ENCODE measurements around the gene LPP. TPM values are rescaled to one million over a fixed set of nuclear protein-coding genes. Genes with fewer than 3 reads are reported as not detected.

LPP gene
- total and polyA plus RNA-seq, 2 of the 13 experiments (the other 11 are each of a cell fraction or from before 2014, with no cell fraction given) = 19.2 to 29.9 TPM

DNA sequence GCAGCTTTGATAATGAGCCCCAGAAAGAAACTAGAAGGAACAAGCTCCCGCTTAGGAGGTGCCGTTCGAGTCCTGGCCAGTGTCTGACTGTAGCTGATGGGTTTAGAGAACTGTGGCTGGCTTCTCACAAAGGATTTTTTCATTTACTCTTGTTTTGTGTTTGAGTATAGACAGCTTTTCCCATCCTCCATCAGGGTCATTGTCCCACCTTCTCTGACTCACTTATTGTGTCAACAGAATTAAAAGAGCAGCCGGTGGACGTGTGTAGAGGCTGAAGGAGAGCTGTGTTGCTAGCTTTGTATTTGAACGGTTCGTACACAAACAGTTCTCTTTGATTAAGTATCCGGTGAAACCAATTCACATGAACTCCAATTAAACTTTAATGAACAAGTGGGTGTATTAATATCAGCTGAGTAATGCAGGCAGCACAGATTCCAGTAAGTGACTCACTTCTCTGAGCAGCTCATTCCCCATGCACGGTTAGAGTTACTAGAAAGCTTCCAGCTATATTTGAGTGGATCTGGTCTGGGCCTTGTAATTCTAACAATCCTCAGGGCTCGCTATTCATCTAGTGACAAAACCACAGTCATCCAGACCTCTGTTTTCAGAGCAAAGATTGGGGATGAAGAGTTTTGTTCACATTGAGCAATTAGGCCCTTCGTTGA lies 141.0 kb downstream of the LPP start (continued):
- TF ChIP-seq ZNF34 (CRISPR knock-in tag; IDR thresholded peaks at IDR 0.05; ENCODE audit: borderline replicate concordance) (no peak), CC2D1A (CRISPR knock-in tag; IDR thresholded peaks at IDR 0.05) (no peak), ZNF292 (CRISPR knock-in tag; IDR thresholded peaks at IDR 0.05; ENCODE audit: borderline replicate concordance, low read depth) (peak; percentile 94), MYC (CRISPR knock-in tag; IDR thresholded peaks at IDR 0.05; ENCODE audit: borderline replicate concordance) (0 out of 2 replicates have a peak, but pooled peaks have one; percentile 14), PHF5A (CRISPR knock-in tag; IDR thresholded peaks at IDR 0.05; ENCODE audit: low read depth, unreplicated experiment) (no peak), ZSCAN21 (CRISPR knock-in tag; IDR thresholded peaks at IDR 0.05; ENCODE audit: borderline replicate concordance) (peak; percentile 68; the same call in 1 of the 2 replicates)
- TF ChIP-seq, protein P1, sequence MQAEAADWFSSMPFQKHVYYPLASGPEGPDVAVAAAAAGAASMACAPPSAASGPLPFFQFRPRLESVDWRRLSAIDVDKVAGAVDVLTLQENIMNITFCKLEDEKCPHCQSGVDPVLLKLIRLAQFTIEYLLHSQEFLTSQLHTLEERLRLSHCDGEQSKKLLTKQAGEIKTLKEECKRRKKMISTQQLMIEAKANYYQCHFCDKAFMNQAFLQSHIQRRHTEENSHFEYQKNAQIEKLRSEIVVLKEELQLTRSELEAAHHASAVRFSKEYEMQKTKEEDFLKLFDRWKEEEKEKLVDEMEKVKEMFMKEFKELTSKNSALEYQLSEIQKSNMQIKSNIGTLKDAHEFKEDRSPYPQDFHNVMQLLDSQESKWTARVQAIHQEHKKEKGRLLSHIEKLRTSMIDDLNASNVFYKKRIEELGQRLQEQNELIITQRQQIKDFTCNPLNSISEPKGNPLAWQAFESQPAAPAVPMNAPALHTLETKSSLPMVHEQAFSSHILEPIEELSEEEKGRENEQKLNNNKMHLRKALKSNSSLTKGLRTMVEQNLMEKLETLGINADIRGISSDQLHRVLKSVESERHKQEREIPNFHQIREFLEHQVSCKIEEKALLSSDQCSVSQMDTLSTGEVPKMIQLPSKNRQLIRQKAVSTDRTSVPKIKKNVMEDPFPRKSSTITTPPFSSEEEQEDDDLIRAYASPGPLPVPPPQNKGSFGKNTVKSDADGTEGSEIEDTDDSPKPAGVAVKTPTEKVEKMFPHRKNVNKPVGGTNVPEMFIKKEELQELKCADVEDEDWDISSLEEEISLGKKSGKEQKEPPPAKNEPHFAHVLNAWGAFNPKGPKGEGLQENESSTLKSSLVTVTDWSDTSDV (CRISPR knock-in tag; IDR thresholded peaks at IDR 0.05) = no peak
- TF ChIP-seq, protein P2, sequence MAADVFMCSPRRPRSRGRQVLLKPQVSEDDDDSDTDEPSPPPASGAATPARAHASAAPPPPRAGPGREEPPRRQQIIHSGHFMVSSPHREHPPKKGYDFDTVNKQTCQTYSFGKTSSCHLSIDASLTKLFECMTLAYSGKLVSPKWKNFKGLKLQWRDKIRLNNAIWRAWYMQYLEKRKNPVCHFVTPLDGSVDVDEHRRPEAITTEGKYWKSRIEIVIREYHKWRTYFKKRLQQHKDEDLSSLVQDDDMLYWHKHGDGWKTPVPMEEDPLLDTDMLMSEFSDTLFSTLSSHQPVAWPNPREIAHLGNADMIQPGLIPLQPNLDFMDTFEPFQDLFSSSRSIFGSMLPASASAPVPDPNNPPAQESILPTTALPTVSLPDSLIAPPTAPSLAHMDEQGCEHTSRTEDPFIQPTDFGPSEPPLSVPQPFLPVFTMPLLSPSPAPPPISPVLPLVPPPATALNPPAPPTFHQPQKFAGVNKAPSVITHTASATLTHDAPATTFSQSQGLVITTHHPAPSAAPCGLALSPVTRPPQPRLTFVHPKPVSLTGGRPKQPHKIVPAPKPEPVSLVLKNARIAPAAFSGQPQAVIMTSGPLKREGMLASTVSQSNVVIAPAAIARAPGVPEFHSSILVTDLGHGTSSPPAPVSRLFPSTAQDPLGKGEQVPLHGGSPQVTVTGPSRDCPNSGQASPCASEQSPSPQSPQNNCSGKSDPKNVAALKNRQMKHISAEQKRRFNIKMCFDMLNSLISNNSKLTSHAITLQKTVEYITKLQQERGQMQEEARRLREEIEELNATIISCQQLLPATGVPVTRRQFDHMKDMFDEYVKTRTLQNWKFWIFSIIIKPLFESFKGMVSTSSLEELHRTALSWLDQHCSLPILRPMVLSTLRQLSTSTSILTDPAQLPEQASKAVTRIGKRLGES (CRISPR knock-in tag; IDR thresholded peaks at IDR 0.05; ENCODE audit: borderline replicate concordance) = peak; percentile 34; the same call in 1 of the 2 replicates
- TF ChIP-seq, protein P3, sequence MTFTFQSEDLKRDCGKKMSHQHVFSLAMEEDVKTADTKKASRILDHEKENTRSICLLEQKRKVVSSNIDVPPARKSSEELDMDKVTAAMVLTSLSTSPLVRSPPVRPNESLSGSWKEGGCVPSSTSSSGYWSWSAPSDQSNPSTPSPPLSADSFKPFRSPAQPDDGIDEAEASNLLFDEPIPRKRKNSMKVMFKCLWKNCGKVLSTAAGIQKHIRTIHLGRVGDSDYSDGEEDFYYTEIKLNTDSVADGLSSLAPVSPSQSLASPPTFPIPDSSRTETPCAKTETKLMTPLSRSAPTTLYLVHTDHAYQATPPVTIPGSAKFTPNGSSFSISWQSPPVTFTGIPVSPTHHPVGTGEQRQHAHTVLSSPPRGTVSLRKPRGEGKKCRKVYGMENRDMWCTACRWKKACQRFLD (CRISPR knock-in tag; IDR thresholded peaks at IDR 0.05; ENCODE audit: borderline replicate concordance) = no peak
- TF ChIP-seq, protein P4, sequence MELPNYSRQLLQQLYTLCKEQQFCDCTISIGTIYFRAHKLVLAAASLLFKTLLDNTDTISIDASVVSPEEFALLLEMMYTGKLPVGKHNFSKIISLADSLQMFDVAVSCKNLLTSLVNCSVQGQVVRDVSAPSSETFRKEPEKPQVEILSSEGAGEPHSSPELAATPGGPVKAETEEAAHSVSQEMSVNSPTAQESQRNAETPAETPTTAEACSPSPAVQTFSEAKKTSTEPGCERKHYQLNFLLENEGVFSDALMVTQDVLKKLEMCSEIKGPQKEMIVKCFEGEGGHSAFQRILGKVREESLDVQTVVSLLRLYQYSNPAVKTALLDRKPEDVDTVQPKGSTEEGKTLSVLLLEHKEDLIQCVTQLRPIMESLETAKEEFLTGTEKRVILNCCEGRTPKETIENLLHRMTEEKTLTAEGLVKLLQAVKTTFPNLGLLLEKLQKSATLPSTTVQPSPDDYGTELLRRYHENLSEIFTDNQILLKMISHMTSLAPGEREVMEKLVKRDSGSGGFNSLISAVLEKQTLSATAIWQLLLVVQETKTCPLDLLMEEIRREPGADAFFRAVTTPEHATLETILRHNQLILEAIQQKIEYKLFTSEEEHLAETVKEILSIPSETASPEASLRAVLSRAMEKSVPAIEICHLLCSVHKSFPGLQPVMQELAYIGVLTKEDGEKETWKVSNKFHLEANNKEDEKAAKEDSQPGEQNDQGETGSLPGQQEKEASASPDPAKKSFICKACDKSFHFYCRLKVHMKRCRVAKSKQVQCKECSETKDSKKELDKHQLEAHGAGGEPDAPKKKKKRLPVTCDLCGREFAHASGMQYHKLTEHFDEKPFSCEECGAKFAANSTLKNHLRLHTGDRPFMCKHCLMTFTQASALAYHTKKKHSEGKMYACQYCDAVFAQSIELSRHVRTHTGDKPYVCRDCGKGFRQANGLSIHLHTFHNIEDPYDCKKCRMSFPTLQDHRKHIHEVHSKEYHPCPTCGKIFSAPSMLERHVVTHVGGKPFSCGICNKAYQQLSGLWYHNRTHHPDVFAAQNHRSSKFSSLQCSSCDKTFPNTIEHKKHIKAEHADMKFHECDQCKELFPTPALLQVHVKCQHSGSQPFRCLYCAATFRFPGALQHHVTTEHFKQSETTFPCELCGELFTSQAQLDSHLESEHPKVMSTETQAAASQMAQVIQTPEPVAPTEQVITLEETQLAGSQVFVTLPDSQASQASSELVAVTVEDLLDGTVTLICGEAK (IDR thresholded peaks at IDR 0.05) = no peak
- TF ChIP-seq, protein P4 (CRISPR knock-in tag; IDR thresholded peaks at IDR 0.05) = no peak; the same call in 1 of the 2 replicates
